GM12878 (cell line): Measurements from ENCODE around the gene DCC. TPM values are rescaled to one million over a fixed set of nuclear protein-coding genes. Genes with fewer than 3 reads are reported as not detected.

Experiments used
- ATAC-seq: fragments of 200-7000 bp; cut with Tn5 transposase; 3 replicates; pipeline ENCODE4 v1.9.1; 2020; ENCODE audit warnings: mild to moderate bottlenecking, moderate library complexity
- BruUV-seq: library from RNA; stranded (reverse); fragments of 400-500 nt; replicated peaks from 2 replicates; lab custom pipeline; 2021; lab: Mats Ljungman, UMichigan
- CTCF ChIA-PET: fragments of 300-600 bp; sonication (Branson Sonifier 250); formaldehyde crosslinking; extraction: SDS; loops from one replicate; lab custom pipeline; 2021; ENCODE audit warnings: inconsistent platforms; lab: Yijun Ruan, JAX
- POLR2A ChIA-PET: fragments of 350-600 bp; formaldehyde crosslinking; extraction: SDS; loops from one replicate; lab custom pipeline; 2021; ENCODE audit warnings: inconsistent platforms; lab: Charles Lee
- RAD21 ChIA-PET: fragments of 300-600 bp; sonication (Branson Sonifier 250); formaldehyde crosslinking; loops from one replicate; lab custom pipeline; 2023; ENCODE audit warnings: antibody characterized with exemption; ENCODE audit not compliant: unreplicated experiment; lab: Charles Lee
- SMC1A ChIA-PET: fragments of 300-600 bp; sonication (Branson Sonifier 250); formaldehyde crosslinking; loops from one replicate; lab custom pipeline; 2023; ENCODE audit not compliant: unreplicated experiment, uncharacterized antibody; lab: Charles Lee
- DNase-seq: peaks from one replicate; pipeline ENCODE4 v3.0.0-alpha.2; 2011; ENCODE audit warnings: low read depth, low spot score
- FAIRE-seq: peaks from 3 replicates; lab custom pipeline; 2011; peaks lifted over from hg19 to GRCh38; lab: Jason Lieb, UNC
- H2AFZ ChIP-seq: 2 replicates; pipeline ENCODE4 v1.6.0; 2011; ENCODE audit warnings: low read depth, low read length, control low read depth; ENCODE audit not compliant: control insufficient read depth
- H3K27ac ChIP-seq: 2 replicates; pipeline ENCODE4 v1.5.1; 2011; ENCODE audit warnings: control low read depth; ENCODE audit not compliant: control insufficient read depth, insufficient read depth
- H3K27me3 ChIP-seq, 2 experiments: replicated peaks in 1 of 2; 2 replicates each; pipeline versions ENCODE4 v1.6.0 to v1.6.1; 2011; ENCODE audit warnings: low read length in 1 of 2; ENCODE audit not compliant: control insufficient read depth in 2 of 2, insufficient read depth in 2 of 2
- H3K36me3 ChIP-seq, 2 experiments: 2 replicates each; pipeline ENCODE4 v1.5.1; 2011; ENCODE audit warnings: low read length in 1 of 2; ENCODE audit not compliant: control insufficient read depth in 2 of 2, insufficient read depth in 2 of 2
- H3K4me1 ChIP-seq: 2 replicates; pipeline ENCODE4 v1.6.1; 2011; ENCODE audit warnings: mild to moderate bottlenecking, low read length, moderate library complexity, mixed read lengths; ENCODE audit not compliant: control insufficient read depth, insufficient read depth
- H3K4me2 ChIP-seq: 2 replicates; pipeline ENCODE4 v1.6.0; 2011; ENCODE audit warnings: control low read depth; ENCODE audit not compliant: control insufficient read depth, insufficient read depth
- H3K4me3 ChIP-seq: fragments of 200-600 bp; sonication (generic); 2 replicates; pipeline ENCODE4 v1.5.1; 2016
- H3K79me2 ChIP-seq: 2 replicates; pipeline ENCODE4 v1.6.0; 2011; ENCODE audit warnings: low read length; ENCODE audit not compliant: control insufficient read depth, insufficient read depth
- H3K9ac ChIP-seq: 2 replicates; pipeline ENCODE4 v1.8.0; 2011; ENCODE audit warnings: low read length, control low read depth, mixed read lengths; ENCODE audit not compliant: control insufficient read depth, insufficient read depth
- H3K9me3 ChIP-seq: replicated peaks from 3 replicates; pipeline ENCODE4 v1.5.1; 2011; ENCODE audit warnings: mild to moderate bottlenecking, low read length; ENCODE audit not compliant: control insufficient read depth, insufficient read depth
- H4K20me1 ChIP-seq: 2 replicates; pipeline ENCODE4 v1.6.0; 2011; ENCODE audit not compliant: control insufficient read depth, insufficient read depth
- CREM ChIP-seq: IDR thresholded peaks from 2 replicates; pipeline ENCODE4 v1.6.1; 2014; ENCODE audit warnings: antibody characterized with exemption, low read depth
- EP300 ChIP-seq, 2 experiments: fragments of 150-350 bp in 1 of 2; IDR thresholded peaks; 2 replicates each; pipeline ENCODE4 v1.6.1; 2011 to 2012; ENCODE audit warnings: low read depth in 2 of 2, low read length in 2 of 2, borderline replicate concordance in 1 of 2, improper control_type of control experiment in 1 of 2, inconsistent platforms in 1 of 2; ENCODE audit not compliant: control insufficient read depth in 1 of 2
- HDGF ChIP-seq: fragments of 450-650 bp; IDR thresholded peaks from 2 replicates; pipeline ENCODE4 v1.6.1; 2016; ENCODE audit warnings: antibody characterized with exemption
- KAT2A ChIP-seq: conservative IDR thresholded peaks from 2 replicates; pipeline ENCODE4 v1.6.1; 2011; ENCODE audit warnings: low read depth, low read length; ENCODE audit not compliant: control insufficient read depth
- MEF2B ChIP-seq: fragments of 450-650 bp; IDR thresholded peaks from 2 replicates; pipeline ENCODE4 v1.6.1; 2018; ENCODE audit warnings: mild to moderate bottlenecking, moderate library complexity; ENCODE audit not compliant: partially characterized antibody, poor library complexity, severe bottlenecking
- NBN ChIP-seq: fragments of 450-650 bp; IDR thresholded peaks from 2 replicates; pipeline ENCODE4 v1.6.1; 2016
- NRF1 ChIP-seq: conservative IDR thresholded peaks from 2 replicates; pipeline ENCODE4 v1.6.1; 2011; ENCODE audit warnings: mild to moderate bottlenecking, low read depth, low read length, improper control_type of control experiment
- PAX8 ChIP-seq: fragments of 450-650 bp; IDR thresholded peaks from 2 replicates; pipeline ENCODE4 v1.6.1; 2017; ENCODE audit warnings: mild to moderate bottlenecking, moderate library complexity
- SIN3A ChIP-seq: IDR thresholded peaks from 2 replicates; pipeline ENCODE4 v1.6.1; 2012; ENCODE audit warnings: low read depth, low read length, improper control_type of control experiment
- SREBF1 ChIP-seq: IDR thresholded peaks from 2 replicates; pipeline ENCODE4 v1.6.1; 2012; ENCODE audit warnings: mild to moderate bottlenecking, low read length
- STAT3 ChIP-seq: IDR thresholded peaks from 2 replicates; pipeline ENCODE4 v1.6.1; 2011; ENCODE audit warnings: low read depth, low read length, improper control_type of control experiment
- TAF1 ChIP-seq: IDR thresholded peaks from 2 replicates; pipeline ENCODE4 v1.6.1; 2011; ENCODE audit warnings: mild to moderate bottlenecking, low read depth, low read length, borderline replicate concordance
- YBX1 ChIP-seq: fragments of 450-650 bp; IDR thresholded peaks from 2 replicates; pipeline ENCODE4 v1.6.1; 2016; ENCODE audit warnings: antibody characterized with exemption
- ZNF217 ChIP-seq: fragments of 450-650 bp; IDR thresholded peaks from 2 replicates; pipeline ENCODE4 v1.6.1; 2017; ENCODE audit warnings: antibody characterized with exemption, mild to moderate bottlenecking
- ZNF24 ChIP-seq: fragments of 450-650 bp; IDR thresholded peaks from 2 replicates; pipeline ENCODE4 v1.6.1; 2017; ENCODE audit warnings: antibody characterized with exemption, mild to moderate bottlenecking
- ZNF274 ChIP-seq: IDR thresholded peaks from one replicate; pipeline ENCODE4 v1.8.0; 2011; ENCODE audit not compliant: insufficient read length, insufficient read depth
- WGBS: methylation state at CpG from one replicate; pipeline ENCODE4 v1.1.6; 2016; ENCODE audit warnings: low lambda C conversion rate; ENCODE audit not compliant: insufficient replicate concordance, insufficient coverage; ENCODE audit errors: missing lambda C conversion rate; 5-methylcytosine and 5-hydroxymethylcytosine counted together
- in situ Hi-C: fragments of 300-500 bp; cut with MboI; formaldehyde crosslinking; loops from 9 replicates; pipeline ENCODE4 v1.14.3; 2018; ENCODE audit warnings: mixed read lengths
- intact Hi-C: fragments of 100-400 bp; cut with micrococcal nuclease; formaldehyde crosslinking; loops from one replicate; pipeline ENCODE4 v1.14.2; 2022; ENCODE audit not compliant: unreplicated experiment
- polyA plus RNA-seq, 11 experiments: library from polyadenylated mRNA; depleted of rRNA in 4 of 11; unstranded in 6 of 11; stranded (reverse) in 5 of 11; fragments of >200 nt; fragmentation: Nextera tagmentation in 4 of 11; fragmentation: Illumina TruSeq in 1 of 11; extraction: Ambion mirVana in 4 of 11; extraction: Trizol in 1 of 11; gene quantifications; 1 replicate in 1 of 11; 2 replicates in 10 of 11; pipeline versions ENCODE4 v1.2.1 to v1.2.3, GENCODE V29; 2011 to 2016; ENCODE audit warnings: inconsistent platforms in 2 of 11, missing spikeins in 2 of 11, low read depth in 1 of 11
- total RNA-seq, 4 experiments: library from RNA; depleted of rRNA in 3 of 4; stranded (reverse); fragments of >200 nt in 3 of 4; fragmentation: Illumina TruSeq in 1 of 4; extraction: Trizol in 1 of 4; gene quantifications; 2 replicates each; pipeline versions ENCODE4 v1.2.1 to v1.2.3, GENCODE V29; 2013 to 2021

DCC gene
- total and polyA plus RNA-seq, 10 of the 15 experiments (the other 5 are each of a cell fraction or from before 2014, with no cell fraction given) = 0.01 TPM; not detected in 9

GRCh38 chr18:52678034-52678433 lies 338.0 kb downstream of the DCC start:
- ChIA-PET POLR2A (no interaction called here), SMC1A (interaction anchor here (1.2 to 1.6 kb wide), 2 partner anchors 11 to 108 kb away, joined by 4 read pairs; no protein-coding TSS in a partner anchor), CTCF (interaction anchor here (0.6 kb wide), 1 partner anchor 36 kb away, joined by 4 read pairs; no protein-coding TSS in a partner anchor), RAD21 (no interaction called here)
- H3K4me2 ChIP-seq = no peak overlapping the region
- no peaks in the 10 kb centered on the region for H3K36me3 ChIP-seq
- DNase-seq = no peak
- 9% methylated on average over 3 of the region's 3 CpGs for WGBS
- no peaks in the 10 kb centered on the region for H3K4me1 ChIP-seq
- H4K20me1 ChIP-seq = no peaks in the 10 kb centered on the region
- ATAC-seq = no peak
- H3K4me3 ChIP-seq = no peak overlapping the region
- intact Hi-C loops = no loop called here
- no peak overlapping the region for H2AFZ ChIP-seq
- in situ Hi-C loops = no loop called here
- H3K27ac ChIP-seq = no peak overlapping the region
- BruUV-seq = no TSS peak
- TF ChIP-seq MEF2B (no peak), YBX1 (no peak), TAF1 (no peak), SREBF1 (no peak), ZNF274 (no peak), PAX8 (no peak), SIN3A (no peak), EP300 (IDR thresholded peaks at IDR 0.05; ENCODE audit: borderline replicate concordance in 1 of 2, control insufficient read depth in 1 of 2, low read depth in 2 of 2, low read length in 2 of 2) (no peak), KAT2A (no peak), NBN (no peak), STAT3 (no peak), NRF1 (no peak), ZNF24 (no peak), HDGF (no peak), CREM (no peak), ZNF217 (no peak)
- H3K9me3 ChIP-seq = no peaks in the 10 kb centered on the region
- FAIRE-seq = no peak
- no peak overlapping the region for H3K9ac ChIP-seq
- H3K27me3 ChIP-seq = no peaks in the 10 kb centered on the region
- no peaks in the 10 kb centered on the region for H3K79me2 ChIP-seq
